Putamen (tissue), 1 donor: ENCODE data around the gene HNRNPH1.

Experiments
- DNase-seq: peaks from one replicate; pipeline ENCODE4 v3.0.0-alpha.2; 2016; ENCODE audit warnings: low spot score

HNRNPH1 gene

DNA sequence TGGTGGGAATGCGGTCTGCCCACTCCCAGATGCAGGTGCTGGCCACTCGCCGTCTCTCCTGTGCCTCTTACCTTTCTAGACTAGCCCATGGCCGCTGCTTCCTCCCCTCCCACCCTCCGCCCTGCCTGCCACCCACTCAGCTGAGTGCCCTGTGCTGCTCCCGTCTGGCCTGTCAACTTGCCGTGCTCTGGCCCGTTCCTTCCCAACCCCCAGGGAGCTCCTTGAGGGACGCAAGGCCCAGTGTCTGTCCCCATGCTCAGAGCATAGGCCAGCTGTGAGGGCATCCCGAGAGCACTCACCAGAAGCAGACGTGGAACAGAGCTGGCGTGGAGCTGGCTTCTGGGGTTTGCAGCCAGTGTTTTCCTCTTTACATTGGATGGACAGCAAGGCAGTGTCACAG lies 20.2 kb downstream of the HNRNPH1 start:
- DNase-seq, result no peak

DNA sequence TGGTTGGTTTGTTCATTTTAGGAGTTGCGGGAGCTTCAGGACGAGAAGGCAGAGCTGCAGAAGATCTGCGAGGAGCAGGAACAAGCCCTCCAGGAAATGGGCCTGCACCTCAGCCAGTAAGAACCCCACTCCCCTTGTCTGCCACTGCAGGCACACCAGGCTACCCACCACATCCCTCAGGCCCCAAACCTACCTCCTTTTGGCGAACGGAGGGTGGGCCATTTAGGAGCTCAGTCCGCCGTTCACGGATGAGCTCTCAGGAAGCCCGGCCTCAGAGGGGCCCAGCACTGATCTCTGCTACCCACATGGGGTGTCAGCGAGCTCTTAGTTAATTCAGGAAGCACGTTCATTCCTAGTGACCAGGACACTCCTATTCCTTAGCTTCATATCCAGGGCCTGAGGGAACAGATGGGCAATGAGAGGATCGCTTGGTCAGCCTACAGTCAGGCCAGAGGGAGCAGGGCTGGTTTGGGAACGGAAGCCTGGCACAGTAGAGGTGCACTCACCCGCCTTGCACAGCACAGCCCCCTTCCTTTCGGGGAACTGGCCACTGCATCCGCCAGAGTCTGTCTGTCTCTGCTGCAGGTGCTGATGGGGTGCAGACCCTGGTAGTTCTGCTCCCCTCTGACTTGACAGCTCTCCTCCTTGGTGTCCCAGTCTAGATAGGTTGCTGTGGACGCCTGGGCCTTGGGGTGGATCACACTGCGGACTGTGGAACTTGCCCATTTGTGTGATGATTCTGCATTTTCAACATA lies 21.4 kb downstream of the HNRNPH1 start:
- no peak for DNase-seq

DNA sequence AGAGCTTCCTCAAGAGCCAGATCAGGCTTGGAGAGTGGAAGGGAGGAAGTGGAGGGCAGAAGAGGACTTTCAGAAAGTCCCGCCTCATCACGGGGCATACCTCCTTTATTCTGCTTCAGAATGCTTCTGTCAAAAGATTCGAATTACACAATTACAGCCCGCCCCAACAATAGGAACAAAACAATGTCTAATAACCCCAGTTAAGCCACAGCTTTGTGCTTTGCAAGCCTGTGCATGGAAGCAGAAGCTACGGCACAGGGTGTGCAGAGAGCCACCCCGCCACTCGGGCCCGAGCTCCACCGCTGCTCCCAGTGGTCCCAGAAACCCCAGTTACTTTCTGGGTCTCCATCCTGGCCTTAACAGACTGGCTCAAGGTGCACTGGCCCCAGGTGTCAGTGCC lies 23.5 kb downstream of the HNRNPH1 start:
- no peak for DNase-seq

DNA sequence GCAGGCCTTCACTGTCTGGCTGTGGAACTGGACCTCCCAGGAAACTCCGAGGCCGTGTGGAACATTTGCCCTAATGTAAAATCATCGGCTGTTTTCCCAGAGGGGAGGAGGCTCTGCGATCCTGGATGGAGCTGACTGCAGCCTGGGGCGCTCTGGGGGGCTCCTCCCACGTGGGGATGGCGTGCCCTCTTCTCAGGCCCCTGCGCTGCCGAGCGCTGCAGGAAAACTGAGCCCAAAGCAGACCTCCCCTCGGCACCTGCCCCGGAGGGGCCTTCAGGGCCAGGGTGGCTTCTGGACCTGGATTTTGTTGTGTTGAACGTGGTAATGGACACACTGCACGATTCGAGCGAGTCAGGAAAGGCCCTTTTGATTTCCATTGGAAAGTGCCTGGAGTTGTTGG lies 23.9 kb downstream of the HNRNPH1 start:
- DNase-seq, result no peak

DNA sequence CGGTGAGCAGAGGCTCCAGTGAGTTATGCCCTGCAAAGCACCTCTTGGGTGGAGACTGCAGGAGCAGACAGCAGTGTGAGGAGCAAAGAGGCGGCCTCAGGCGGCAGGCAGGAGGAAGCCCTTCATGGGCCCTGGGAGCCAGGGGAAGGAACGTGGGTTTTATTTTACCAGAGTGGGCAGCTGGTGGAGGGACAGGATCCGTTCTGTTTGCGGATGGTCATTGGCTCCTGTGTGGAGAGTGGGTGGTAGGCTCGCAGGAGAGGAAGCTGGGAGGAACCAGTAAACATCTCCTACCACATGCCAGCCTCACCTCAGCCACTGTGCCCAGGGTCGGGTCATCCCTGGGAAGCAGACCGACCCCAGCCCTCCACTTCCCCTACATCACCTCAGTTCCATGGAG lies 24.4 kb downstream of the HNRNPH1 start:
- no peak for DNase-seq

DNA sequence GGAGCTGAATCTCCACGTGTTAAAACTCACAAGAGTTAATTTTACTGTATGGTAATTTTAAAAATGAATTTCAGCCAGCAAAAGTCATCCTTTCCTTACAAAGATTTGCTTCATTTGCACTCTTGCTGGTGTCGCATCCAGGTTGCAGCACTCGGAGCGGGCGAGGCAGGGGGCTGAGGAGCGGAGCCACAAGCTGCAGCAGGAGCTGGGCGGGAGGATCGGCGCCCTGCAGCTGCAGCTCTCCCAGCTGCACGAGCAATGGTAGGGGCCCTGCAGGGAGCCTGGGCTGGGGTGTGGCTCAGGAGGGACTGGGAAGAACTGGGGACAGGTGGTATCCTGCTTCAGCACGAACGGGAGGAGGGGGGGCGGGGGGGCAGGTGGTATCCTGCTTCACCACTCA lies 27.1 kb downstream of the HNRNPH1 start:
- no peak for DNase-seq

DNA sequence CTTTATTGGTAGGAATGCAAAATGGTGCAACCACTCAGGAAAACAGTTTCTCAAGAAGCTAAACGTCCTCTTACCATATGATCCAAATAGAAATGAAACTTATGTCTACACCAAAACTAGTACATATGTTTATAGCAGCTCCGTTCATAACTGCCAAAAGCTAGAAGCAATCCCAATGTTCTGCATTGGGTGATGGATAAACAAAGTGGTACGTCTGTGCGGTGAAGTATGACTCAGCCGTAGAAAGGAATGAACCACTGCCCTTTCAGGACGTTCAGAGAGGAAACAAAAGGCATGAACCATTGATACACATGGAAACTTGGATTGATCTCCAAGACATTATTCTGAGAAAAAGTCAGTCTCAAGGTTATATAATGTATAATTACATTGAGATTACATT lies 27.6 kb downstream of the HNRNPH1 start:
- DNase-seq, result no peak

DNA sequence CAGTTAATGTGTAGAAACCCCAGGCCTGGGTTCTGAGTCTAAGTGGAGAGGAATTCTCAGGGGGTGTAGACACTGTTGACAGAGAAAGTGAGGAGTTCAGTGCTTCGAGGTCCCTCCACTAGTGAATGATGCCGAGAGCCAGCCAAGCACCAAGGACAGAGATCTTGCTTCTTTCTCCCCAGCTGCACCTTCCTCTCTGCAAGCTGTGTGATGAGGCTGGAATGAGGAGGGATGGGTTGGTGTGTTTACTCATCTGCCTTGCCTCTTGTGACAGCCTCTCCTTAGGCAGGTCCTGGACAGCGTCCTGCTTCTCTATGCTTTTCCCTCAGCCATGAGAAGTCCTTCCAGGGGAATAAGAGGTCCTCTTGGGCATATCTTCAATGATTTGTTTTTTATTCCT lies 35.3 kb downstream of the HNRNPH1 start:
- DNase-seq, result no peak

DNA sequence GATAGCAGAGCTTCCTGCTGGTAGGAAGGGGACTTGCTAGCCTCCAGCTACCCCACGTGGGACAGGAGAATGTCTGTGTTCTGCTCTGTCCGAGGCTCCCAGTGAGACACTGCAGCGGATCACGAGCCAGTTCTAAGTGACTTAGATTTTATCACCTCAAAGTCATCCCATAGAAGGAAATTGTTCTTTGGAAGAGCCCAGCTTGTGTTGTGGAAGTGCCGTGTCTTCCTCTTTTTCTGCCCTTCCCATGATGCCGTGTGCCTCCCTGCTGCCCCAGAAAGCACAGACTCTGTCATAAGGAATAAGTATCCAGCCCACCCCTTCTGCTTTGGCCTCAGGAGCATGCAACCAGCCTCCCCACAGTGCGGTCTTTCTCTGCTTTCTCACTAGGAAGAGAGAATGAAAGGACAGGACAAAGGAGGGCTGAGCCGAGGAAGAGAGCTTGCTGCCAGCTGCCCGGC lies 37.5 kb downstream of the HNRNPH1 start:
- no peak for DNase-seq

DNA sequence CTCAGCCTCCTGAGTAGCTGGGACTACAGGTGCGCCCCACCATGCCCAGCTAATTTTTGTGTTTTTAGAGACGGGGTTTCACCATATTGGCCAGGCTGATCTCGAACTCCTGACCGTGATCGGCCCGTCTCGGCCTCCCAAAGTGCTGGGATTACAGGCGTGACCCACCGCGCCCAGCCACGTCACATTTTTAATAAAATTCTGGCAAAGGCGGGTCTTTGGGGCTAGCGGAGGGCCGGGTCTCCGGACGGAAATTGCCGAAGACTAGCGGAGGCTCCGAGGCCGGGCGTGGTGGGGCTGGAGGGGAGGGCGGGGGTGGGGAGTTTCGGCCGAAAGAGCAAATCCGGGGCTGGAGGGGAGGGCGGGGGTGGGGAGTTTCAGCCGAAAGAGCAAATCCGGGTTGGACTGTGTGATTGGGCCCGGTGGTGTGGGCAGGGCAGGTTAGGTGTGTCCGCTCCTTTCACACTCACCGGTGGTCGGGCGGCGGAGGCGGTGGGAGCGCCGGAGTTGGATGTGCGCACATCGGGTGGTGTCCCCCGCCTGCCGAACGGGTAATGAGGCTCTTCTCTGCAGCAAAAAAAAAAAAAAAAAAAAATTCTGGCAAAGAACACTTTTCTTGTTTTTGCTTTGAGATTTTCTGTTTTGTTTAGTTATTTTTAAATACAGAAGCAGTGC lies 46.0 kb downstream of the HNRNPH1 start:
- DNase-seq, result no peak

DNA sequence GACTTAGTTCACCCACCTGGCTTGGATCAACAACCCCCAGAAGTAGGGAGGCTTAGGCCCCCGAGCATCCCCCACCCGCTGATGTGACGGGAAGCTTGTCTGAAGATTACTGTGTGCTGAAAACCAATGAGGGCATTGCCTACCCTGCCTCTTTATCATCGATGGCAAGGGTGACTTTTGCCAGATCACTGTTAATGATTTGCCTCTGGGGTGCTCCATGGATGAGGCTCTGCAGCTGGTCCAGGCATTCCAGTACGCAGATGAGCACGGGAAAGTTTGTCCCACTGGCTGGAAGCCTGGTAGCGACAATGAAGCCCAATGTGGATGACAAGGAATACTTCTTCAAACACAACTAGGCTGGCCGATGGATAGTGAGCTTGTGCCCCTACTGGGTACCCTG lies 51.1 kb downstream of the HNRNPH1 start:
- no peak for DNase-seq

DNA sequence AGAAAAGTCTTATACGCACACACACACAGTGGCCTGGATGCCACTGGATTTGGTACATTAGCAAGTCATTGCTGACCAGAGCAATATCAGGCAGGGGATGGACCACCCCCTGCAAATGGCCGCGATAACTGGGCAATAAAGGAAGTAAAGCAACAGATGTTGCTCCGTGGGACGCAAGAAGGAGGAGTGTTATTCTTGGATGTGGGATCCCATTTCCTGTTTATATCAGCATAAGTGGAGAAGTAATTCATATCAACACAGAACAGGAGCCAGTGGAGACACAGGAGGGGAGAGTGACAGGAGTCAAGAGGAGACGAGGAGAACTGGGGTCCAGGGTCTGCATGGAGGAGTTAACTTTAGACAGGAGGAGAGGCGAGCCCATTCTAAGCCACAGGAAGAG lies 54.8 kb downstream of the HNRNPH1 start:
- no peak for DNase-seq

DNA sequence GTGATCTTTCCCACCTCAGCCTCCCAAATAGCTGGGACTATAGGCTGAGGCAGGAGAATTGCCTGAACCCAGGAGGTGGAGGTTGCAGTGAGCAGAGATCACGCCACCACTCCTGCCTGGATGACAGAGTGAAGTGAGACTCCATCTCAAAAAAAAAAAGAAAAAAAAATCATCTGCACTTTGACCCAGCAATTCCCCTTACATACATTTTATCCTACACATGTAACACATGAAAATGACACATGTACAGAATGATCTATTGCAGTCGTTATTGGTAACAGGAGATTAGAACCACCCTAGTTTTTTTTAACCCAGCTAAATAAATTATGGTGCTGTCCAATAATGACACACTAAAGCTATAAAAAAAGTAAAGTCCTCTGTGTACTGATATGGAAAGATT lies 58.9 kb downstream of the HNRNPH1 start:
- DNase-seq, result no peak
